CD14-positive monocyte (primary cell): Measurements from ENCODE around the gene KCNQ1. TPM values are rescaled to one million over a fixed set of nuclear protein-coding genes. Genes with fewer than 3 reads are reported as not detected.

Experiments
- DNase-seq, 3 donors: peaks; one replicate each; pipeline ENCODE4 v3.0.0-alpha.2; 2011 to 2022
- H2AFZ ChIP-seq: 2 replicates; pipeline ENCODE4 v1.6.0; 2012; ENCODE audit warnings: mild to moderate bottlenecking, low read depth, low read length, inconsistent platforms; ENCODE audit not compliant: insufficient read depth, poor library complexity, severe bottlenecking
- H3K27ac ChIP-seq, 2 donors: 1 replicate in 1 of 2; 2 replicates in 1 of 2; pipeline ENCODE4 v1.5.1; 2012 to 2013; ENCODE audit warnings: low read length in 2 of 2, control low read depth in 1 of 2, inconsistent platforms in 1 of 2, low read depth in 1 of 2, mild to moderate bottlenecking in 1 of 2
- H3K27me3 ChIP-seq, 2 donors: one replicate each; pipeline versions ENCODE4 v1.6.0 to v1.6.1; 2011 to 2013; ENCODE audit warnings: low read length in 2 of 2; ENCODE audit not compliant: control insufficient read depth in 2 of 2, insufficient read depth in 2 of 2
- H3K36me3 ChIP-seq, 2 donors: replicated peaks in 1 of 2; 1 replicate in 1 of 2; 2 replicates in 1 of 2; pipeline versions ENCODE4 v1.5.1 to v1.6.1; 2012 to 2013; ENCODE audit warnings: low read length in 2 of 2, control low read depth in 1 of 2, inconsistent platforms in 1 of 2, mild to moderate bottlenecking in 1 of 2; ENCODE audit not compliant: insufficient read depth in 2 of 2, control insufficient read depth in 1 of 2
- H3K4me1 ChIP-seq, 2 donors: 1 replicate in 1 of 2; 2 replicates in 1 of 2; pipeline versions ENCODE4 v1.5.1 to v1.6.1; 2012 to 2013; ENCODE audit warnings: low read length in 2 of 2, control low read depth in 1 of 2, inconsistent platforms in 1 of 2, mild to moderate bottlenecking in 1 of 2, moderate library complexity in 1 of 2; ENCODE audit not compliant: insufficient read depth in 2 of 2, control insufficient read depth in 1 of 2
- H3K4me2 ChIP-seq: replicated peaks from 2 replicates; pipeline ENCODE3; 2012; ENCODE audit warnings: low read length, moderate library complexity, mild to moderate bottlenecking; ENCODE audit not compliant: poor library complexity, severe bottlenecking; ENCODE audit errors: extremely low read depth
- H3K4me3 ChIP-seq, 3 experiments: fragments of 200-600 bp in 1 of 3; sonication (generic) in 1 of 3; replicated peaks in 1 of 3; 1 replicate in 2 of 3; 2 replicates in 1 of 3; pipeline ENCODE4 v1.5.1; 2011 to 2013; ENCODE audit warnings: low read length in 3 of 3, mild to moderate bottlenecking in 3 of 3, control low read depth in 2 of 3, low read depth in 2 of 3, inconsistent platforms in 1 of 3, moderate library complexity in 1 of 3
- H3K79me2 ChIP-seq: 2 replicates; pipeline ENCODE4 v1.6.0; 2012; ENCODE audit warnings: mild to moderate bottlenecking, control low read depth, inconsistent platforms, low read length, moderate library complexity; ENCODE audit not compliant: insufficient read depth
- H3K9ac ChIP-seq: 2 replicates; pipeline ENCODE4 v1.6.0; 2017; ENCODE audit warnings: low read length, mild to moderate bottlenecking; ENCODE audit not compliant: insufficient read depth, poor library complexity, severe bottlenecking
- H3K9me3 ChIP-seq, 2 donors: replicated peaks in 1 of 2; 1 replicate in 1 of 2; 2 replicates in 1 of 2; pipeline versions ENCODE4 v1.5.1 to v1.6.1; 2012 to 2013; ENCODE audit warnings: low read length in 2 of 2, control low read depth in 1 of 2; ENCODE audit not compliant: control insufficient read depth in 1 of 2, insufficient read depth in 1 of 2
- H4K20me1 ChIP-seq: 2 replicates; pipeline ENCODE4 v1.6.0; 2012; ENCODE audit warnings: mild to moderate bottlenecking, low read length, control low read depth, moderate library complexity; ENCODE audit not compliant: insufficient read depth
- H3K27ac Mint-ChIP-seq, 7 donors: one replicate each; pipeline ENCODE4 v1.8.0; 2020; ENCODE audit warnings: mild to moderate bottlenecking in 7 of 7, mixed read lengths in 7 of 7, moderate library complexity in 6 of 7, inconsistent platforms in 2 of 7
- H3K27me3 Mint-ChIP-seq, 3 donors: one replicate each; pipeline ENCODE4 v1.8.0; 2021 to 2022; ENCODE audit warnings: low read depth in 3 of 3, mild to moderate bottlenecking in 3 of 3, mixed read lengths in 3 of 3, moderate library complexity in 3 of 3, inconsistent platforms in 1 of 3
- H3K36me3 Mint-ChIP-seq, 2 donors: one replicate each; pipeline ENCODE4 v1.8.0; 2020; ENCODE audit warnings: mixed read lengths in 2 of 2, inconsistent platforms in 1 of 2, mild to moderate bottlenecking in 1 of 2
- H3K4me1 Mint-ChIP-seq: one replicate; pipeline ENCODE4 v1.8.0; 2020; ENCODE audit warnings: mild to moderate bottlenecking, mixed read lengths
- H3K4me3 Mint-ChIP-seq, 2 donors: one replicate each; pipeline ENCODE4 v1.8.0; 2020; ENCODE audit warnings: mild to moderate bottlenecking in 2 of 2, mixed read lengths in 2 of 2, moderate library complexity in 1 of 2
- H3K9me3 Mint-ChIP-seq, 7 donors: one replicate each; pipeline ENCODE4 v1.8.0; 2020 to 2022; ENCODE audit warnings: mixed read lengths in 7 of 7, mild to moderate bottlenecking in 6 of 7, moderate library complexity in 6 of 7, inconsistent platforms in 2 of 7
- CTCF ChIP-seq: fragments of 200-600 bp; IDR thresholded peaks from one replicate; pipeline ENCODE4 v1.8.0; 2022; ENCODE audit warnings: antibody characterized with exemption, mild to moderate bottlenecking
- WGBS: methylation state at CpG from one replicate; pipeline ENCODE4 v1.1.5; 2013; ENCODE audit warnings: missing lambda C conversion rate; ENCODE audit not compliant: insufficient coverage; 5-methylcytosine and 5-hydroxymethylcytosine counted together
- intact Hi-C, 2 donors: fragments of 100-400 bp; cut with micrococcal nuclease; formaldehyde crosslinking; loops; one replicate each; pipeline versions ENCODE4 v1.15.0 to v1.15.1; 2023
- polyA plus RNA-seq, 3 donors: library from polyadenylated mRNA; depleted of rRNA in 1 of 3; unstranded in 2 of 3; stranded (reverse) in 1 of 3; fragments of 300-500 nt in 2 of 3; fragments of >200 nt in 1 of 3; fragmentation: Illumina TruSeq in 2 of 3; gene quantifications; 1 replicate in 2 of 3; 2 replicates in 1 of 3; pipeline ENCODE4 v1.2.3, GENCODE V29; 2012 to 2021

The KCNQ1 gene
- polyA plus RNA-seq, 3 donors: 14.9 to 31.8 (median 21.6) TPM

GRCh38 chr11:2651826-2652271, 207.0 kb downstream of the KCNQ1 start:
- Histone ChIP-seq H3K4me3 (no peak overlapping the region), H3K4me2 (no peak overlapping the region), H3K79me2 (no peaks in the 10 kb centered on the region), H3K9me3 (peaks cover 33 to 39% of the 10 kb centered on the region in 2 donors), H3K9ac (no peak overlapping the region), H3K36me3 (peaks cover 2 to 16% of the 10 kb centered on the region in 2 donors), H4K20me1 (peaks cover 51% of the 10 kb centered on the region), H3K27ac (no peak overlapping the region), H3K27me3 (no peaks in the 10 kb centered on the region), H3K4me1 (peaks cover 0 to 6% of the 10 kb centered on the region in 2 donors), H2AFZ (no peak overlapping the region)
- peaks cover 3 to 4% (median 3%) of the 10 kb centered on the region in 3 donors for H3K27me3 Mint-ChIP-seq
- peak in 1 of 3 donors; percentile 0 for DNase-seq
- intact Hi-C loops: no loop called here
- peaks cover 10% of the 10 kb centered on the region for H3K4me1 Mint-ChIP-seq
- 100% methylated on average over 1 of the region's 7 CpGs for WGBS
- H3K27ac Mint-ChIP-seq: no peak overlapping the region
- peaks cover 26 to 67% (median 52%) of the 10 kb centered on the region in 7 donors for H3K9me3 Mint-ChIP-seq
- peaks cover 38 to 43% of the 10 kb centered on the region in 2 donors for H3K36me3 Mint-ChIP-seq
- no peak overlapping the region for H3K4me3 Mint-ChIP-seq
- TF ChIP-seq CTCF: no peak

GRCh38 chr11:2652333-2653197, 207.8 kb downstream of the KCNQ1 start:
- Histone ChIP-seq H3K79me2 (no peaks in the 10 kb centered on the region), H3K27me3 (no peaks in the 10 kb centered on the region), H2AFZ (no peak overlapping the region), H3K4me3 (no peak overlapping the region), H3K4me2 (no peak overlapping the region), H4K20me1 (peaks cover 48% of the 10 kb centered on the region), H3K27ac (no peak overlapping the region), H3K36me3 (peaks cover 2 to 16% of the 10 kb centered on the region in 2 donors), H3K4me1 (peaks cover 0 to 6% of the 10 kb centered on the region in 2 donors), H3K9ac (no peak overlapping the region), H3K9me3 (peaks cover 33 to 39% of the 10 kb centered on the region in 2 donors)
- 96% methylated on average over 6 of the region's 11 CpGs for WGBS
- peak in 1 of 3 donors; percentile 0 for DNase-seq
- Mint-ChIP-seq H3K27ac (no peak overlapping the region), H3K9me3 (peaks cover 22 to 64% (median 49%) of the 10 kb centered on the region in 7 donors), H3K4me1 (peaks cover 10% of the 10 kb centered on the region), H3K4me3 (no peak overlapping the region), H3K27me3 (peaks cover 3 to 4% (median 3%) of the 10 kb centered on the region in 3 donors), H3K36me3 (peaks cover 43 to 44% of the 10 kb centered on the region in 2 donors)
- TF ChIP-seq CTCF: no peak
- intact Hi-C loops: no loop called here
